GM10248 (cell line): ENCODE measurements around the gene CFAP91.

Experiments used
- CTCF ChIA-PET: fragments of 300-600 bp; sonication (Branson Sonifier 250); formaldehyde crosslinking; extraction: SDS; loops from one replicate; lab custom pipeline; 2021; ENCODE audit warnings: antibody characterized with exemption; lab: Yijun Ruan, JAX
- POLR2A ChIA-PET: fragments of 350-650 bp; sonication (Branson Sonifier 250); formaldehyde crosslinking; extraction: SDS; loops from one replicate; lab custom pipeline; 2020; ENCODE audit warnings: antibody characterized with exemption; lab: Yijun Ruan, JAX
- DNase-seq: peaks from one replicate; pipeline ENCODE4 v3.0.0; 2012; ENCODE audit errors: extremely low spot score
- CTCF ChIP-seq: IDR thresholded peaks from 2 replicates; pipeline ENCODE4 v1.5.1; 2012; ENCODE audit warnings: mild to moderate bottlenecking, low read depth; ENCODE audit errors: extremely low read depth, missing control alignments, control extremely low read depth

Gene CFAP91

GRCh38 chr3:119665954-119666559 is 36.8 kb upstream of the CFAP91 start:
- ChIA-PET POLR2A (no interaction called here), CTCF (interaction anchor here (1.0 to 4.9 kb wide), 6 partner anchors 9 to 65 kb away, joined by 3 to 32 read pairs (median 4); partner anchors contain the start of gene COX17)
- DNase-seq: no peak
- TF ChIP-seq CTCF: no peak

GRCh38 chr3:119669906-119670570 is 32.8 kb upstream of the CFAP91 start:
- POLR2A ChIA-PET: no interaction called here
- CTCF ChIA-PET: interaction anchor here (1.3 kb wide), 1 partner anchor 11 kb away, joined by 5 read pairs; no protein-coding TSS in a partner anchor
- no peak for TF ChIP-seq CTCF
- no peak for DNase-seq

- POLR2A ChIA-PET: no interaction called here
- no peak for DNase-seq
Observed at GRCh38 chr3:119672776-119673175, 30.0 kb upstream of the CFAP91 start.

GRCh38 chr3:119673875-119674274 is 28.9 kb upstream of the CFAP91 start:
- TF ChIP-seq CTCF: no peak
- POLR2A ChIA-PET: no interaction called here
- no peak for DNase-seq
- CTCF ChIA-PET: interaction anchor here (1.5 to 3.0 kb wide), 4 partner anchors 8 to 73 kb away, joined by 3 to 21 read pairs (median 11); no protein-coding TSS in a partner anchor

More at GRCh38 chr3:119672776-119673175, 30.0 kb upstream of the CFAP91 start:
- CTCF ChIA-PET: interaction anchor here (0.7 to 3.0 kb wide), 12 partner anchors 8 to 788 kb away, joined by 3 to 21 read pairs (median 3); no protein-coding TSS in a partner anchor
- TF ChIP-seq CTCF: no peak

- CTCF ChIA-PET: interaction anchor here (1.0 to 11.2 kb wide), 9 partner anchors 10 to 125 kb away, joined by 3 to 128 read pairs (median 6); partner anchors contain the start of gene CD80
- POLR2A ChIA-PET: interaction anchor here (0.7 to 1.2 kb wide), 2 partner anchors 61 to 418 kb away, joined by 4 to 6 read pairs; no protein-coding TSS in a partner anchor
- no peak for TF ChIP-seq CTCF
- DNase-seq: no peak
Observed at GRCh38 chr3:119675188-119675874, 27.5 kb upstream of the CFAP91 start.

GRCh38 chr3:119676020-119676419 is 26.8 kb upstream of the CFAP91 start:
- no peak for DNase-seq
- ChIA-PET CTCF (interaction anchor here (1.0 to 11.2 kb wide), 9 partner anchors 11 to 792 kb away, joined by 3 to 128 read pairs (median 6); partner anchors contain the start of gene CD80), POLR2A (interaction anchor here (0.8 to 1.2 kb wide), 2 partner anchors 62 to 75 kb away, joined by 5 to 6 read pairs; no protein-coding TSS in a partner anchor)
- no peak for TF ChIP-seq CTCF
